HepG2 (cell line): ENCODE results near the gene ABCB8. TPM values are rescaled to one million over a fixed set of nuclear protein-coding genes. Genes with fewer than 3 reads are reported as not detected.

Experiments used
- ATAC-seq: fragments of 200-7000 bp; cut with Tn5 transposase; 3 replicates; pipeline ENCODE4 v1.9.1; 2020; ENCODE audit warnings: mild to moderate bottlenecking, moderate library complexity
- BruUV-seq: library from RNA; stranded (reverse); fragments of 400-500 nt; replicated peaks from 2 replicates; lab custom pipeline; 2021; lab: Mats Ljungman, UMichigan
- CTCF ChIA-PET: fragments of 300-600 bp; formaldehyde crosslinking; extraction: SDS; loops from one replicate; lab custom pipeline; 2021; ENCODE audit warnings: low total read pairs, inconsistent platforms, low intra/inter-chr PET ratio; lab: Yijun Ruan, JAX
- POLR2A ChIA-PET: fragments of 350-600 bp; sonication (Branson Sonifier 250); formaldehyde crosslinking; loops from one replicate; lab custom pipeline; 2020; ENCODE audit warnings: antibody characterized with exemption, inconsistent platforms; lab: Yijun Ruan, JAX
- DNase-seq: peaks from one replicate; pipeline ENCODE4 v3.0.0-alpha.2; 2015; ENCODE audit warnings: low spot score
- FAIRE-seq: peaks from 3 replicates; lab custom pipeline; 2011; peaks lifted over from hg19 to GRCh38; lab: Jason Lieb, UNC
- H2AFZ ChIP-seq: one replicate; pipeline ENCODE4 v1.6.1; 2011; ENCODE audit warnings: low read length, inconsistent platforms
- H3K27ac ChIP-seq: fragments of 300-600 bp; 3 replicates; pipeline ENCODE4 v1.8.0; 2011; ENCODE audit warnings: mixed run types, mild to moderate bottlenecking, mixed read lengths, low read length, inconsistent platforms; ENCODE audit not compliant: insufficient read depth; ENCODE audit errors: extremely low read length
- H3K27me3 ChIP-seq, 2 experiments: fragments of 200-600 bp in 1 of 2; 2 replicates in 1 of 2; 3 replicates in 1 of 2; pipeline versions ENCODE4 v1.6.0 to v1.8.0; 2011; ENCODE audit warnings: low read length in 2 of 2, mild to moderate bottlenecking in 2 of 2, moderate library complexity in 2 of 2, inconsistent platforms in 1 of 2; ENCODE audit not compliant: insufficient read depth in 2 of 2, control insufficient read depth in 1 of 2
- H3K36me3 ChIP-seq, 2 experiments: fragments of 200-600 bp in 1 of 2; replicated peaks in 1 of 2; 2 replicates in 1 of 2; 3 replicates in 1 of 2; pipeline versions ENCODE4 v1.5.1 to v1.8.0; 2011; ENCODE audit warnings: low read length in 2 of 2, inconsistent platforms in 1 of 2; ENCODE audit not compliant: insufficient read depth in 2 of 2, control insufficient read depth in 1 of 2
- H3K4me1 ChIP-seq: 2 replicates; pipeline ENCODE4 v1.5.1; 2012; ENCODE audit warnings: low read length, inconsistent platforms; ENCODE audit not compliant: insufficient read depth
- H3K4me2 ChIP-seq: 2 replicates; pipeline ENCODE4 v1.6.0; 2011; ENCODE audit warnings: low read depth, low read length, inconsistent platforms
- H3K4me3 ChIP-seq, 3 experiments: fragments of 200-600 bp in 1 of 3; sonication (generic), shearing (Covaris generic) in 1 of 3; replicated peaks in 1 of 3; 2 replicates each; pipeline ENCODE4 v1.5.1; 2011 to 2016; ENCODE audit warnings: low read length in 3 of 3, inconsistent platforms in 2 of 3, low read depth in 2 of 3, mild to moderate bottlenecking in 2 of 3, control low read depth in 1 of 3, mixed read lengths in 1 of 3; ENCODE audit not compliant: insufficient read depth in 1 of 3
- H3K79me2 ChIP-seq: one replicate; pipeline ENCODE4 v1.6.1; 2011; ENCODE audit warnings: low read length, inconsistent platforms; ENCODE audit not compliant: insufficient read depth
- H3K9ac ChIP-seq: 2 replicates; pipeline ENCODE4 v1.6.0; 2011; ENCODE audit warnings: mild to moderate bottlenecking, low read depth, low read length, inconsistent platforms; ENCODE audit not compliant: insufficient read depth
- H3K9me3 ChIP-seq: 2 replicates; pipeline ENCODE4 v1.5.1; 2012; ENCODE audit warnings: mild to moderate bottlenecking, low read length
- H4K20me1 ChIP-seq: 2 replicates; pipeline ENCODE4 v1.6.0; 2011; ENCODE audit warnings: inconsistent platforms, mild to moderate bottlenecking, low read length, moderate library complexity; ENCODE audit not compliant: insufficient read depth
- ARNT2 ChIP-seq: sonication (generic); formaldehyde crosslinking; IDR thresholded peaks from 2 replicates; pipeline ENCODE4 v1.8.0; 2022; ENCODE audit warnings: mild to moderate bottlenecking, low read depth, missing genetic modification reagents, moderate library complexity
- CTCF ChIP-seq: sonication (generic); formaldehyde crosslinking; IDR thresholded peaks from 2 replicates; pipeline ENCODE4 v1.5.0; 2020; ENCODE audit warnings: mild to moderate bottlenecking, missing genetic modification reagents, moderate library complexity
- FOXC1 ChIP-seq: sonication (generic); formaldehyde crosslinking; IDR thresholded peaks from 2 replicates; pipeline ENCODE4 v1.8.0; 2022; ENCODE audit warnings: mild to moderate bottlenecking, missing genetic modification reagents, borderline replicate concordance
- GABPB1 ChIP-seq: IDR thresholded peaks from 2 replicates; pipeline ENCODE4 v1.6.1; 2016; ENCODE audit warnings: mild to moderate bottlenecking, missing genetic modification reagents, moderate library complexity, missing compliant biosample characterization
- HOXD1 ChIP-seq: sonication (generic); formaldehyde crosslinking; IDR thresholded peaks from 2 replicates; pipeline ENCODE4 v1.5.0; 2020; ENCODE audit warnings: missing genetic modification reagents
- RELA ChIP-seq: sonication (generic); formaldehyde crosslinking; IDR thresholded peaks from 2 replicates; pipeline ENCODE4 v1.4.0; 2020; ENCODE audit warnings: missing genetic modification reagents
- SALL1 ChIP-seq: sonication (generic); formaldehyde crosslinking; IDR thresholded peaks from 2 replicates; pipeline ENCODE4 v1.8.0; 2022; ENCODE audit warnings: mild to moderate bottlenecking, missing genetic modification reagents
- SSRP1 ChIP-seq: IDR thresholded peaks from 2 replicates; pipeline ENCODE4 v1.6.1; 2016; ENCODE audit warnings: control low read depth
- TSC22D2 ChIP-seq: sonication (generic); formaldehyde crosslinking; IDR thresholded peaks from 2 replicates; pipeline ENCODE4 v1.5.1; 2020; ENCODE audit warnings: missing genetic modification reagents, mild to moderate bottlenecking, borderline replicate concordance
- ZNF335 ChIP-seq: sonication (generic); formaldehyde crosslinking; IDR thresholded peaks from 2 replicates; pipeline ENCODE4 v1.4.0; 2020; ENCODE audit warnings: missing genetic modification reagents
- ZNF446 ChIP-seq: sonication (generic); formaldehyde crosslinking; IDR thresholded peaks from 2 replicates; pipeline ENCODE4 v1.5.0; 2020; ENCODE audit warnings: mild to moderate bottlenecking, missing genetic modification reagents
- ZNF567 ChIP-seq: sonication (generic); formaldehyde crosslinking; IDR thresholded peaks from 2 replicates; pipeline ENCODE4 v1.8.1; 2023; ENCODE audit warnings: mild to moderate bottlenecking, missing genetic modification reagents, borderline replicate concordance
- ZSCAN29 ChIP-seq: sonication (generic); formaldehyde crosslinking; conservative IDR thresholded peaks from 2 replicates; pipeline ENCODE4 v1.4.0; 2020; ENCODE audit warnings: mild to moderate bottlenecking, missing genetic modification reagents
- WGBS: methylation state at CpG from one replicate; pipeline ENCODE4 v1.1.6; 2017; ENCODE audit warnings: low lambda C conversion rate; 5-methylcytosine and 5-hydroxymethylcytosine counted together
- in situ Hi-C: cut with HindIII; loops from 2 replicates; pipeline ENCODE4 v1.10.0; 2017; ENCODE audit warnings: low pct_unique_long_range_greater_than_20kb; ENCODE audit not compliant: extremely low pct_ligation_motif_present
- intact Hi-C: fragments of 100-400 bp; cut with micrococcal nuclease; formaldehyde crosslinking; loops from one replicate; pipeline ENCODE4 v1.10.0; 2022; ENCODE audit not compliant: unreplicated experiment
- polyA plus RNA-seq, 8 experiments: library from polyadenylated mRNA; depleted of rRNA in 3 of 8; stranded (reverse) in 7 of 8; unstranded in 1 of 8; fragments of >200 nt; fragmentation: Illumina TruSeq in 4 of 8; extraction: Trizol in 4 of 8; gene quantifications; 2 replicates each; pipeline versions ENCODE4 v1.2.1 to v1.2.3, GENCODE V29; 2011 to 2016; ENCODE audit warnings: low read depth in 4 of 8, missing spikeins in 1 of 8, mixed read lengths in 1 of 8; ENCODE audit not compliant: insufficient read depth in 1 of 8
- total RNA-seq, 5 experiments: library from RNA; depleted of rRNA; stranded (reverse); fragments of >200 nt; fragmentation: Illumina TruSeq; extraction: Trizol; gene quantifications; 2 replicates each; pipeline ENCODE4 v1.2.3, GENCODE V29; 2016; ENCODE audit warnings: low read depth in 1 of 5
- TF ChIP-seq, protein P1 (sequence below): sonication (generic); formaldehyde crosslinking; IDR thresholded peaks from 2 replicates; pipeline ENCODE4 v1.8.0; 2022; ENCODE audit warnings: missing genetic modification reagents, mild to moderate bottlenecking, borderline replicate concordance
- TF ChIP-seq, protein P2 (sequence below): sonication (generic); formaldehyde crosslinking; conservative IDR thresholded peaks from 2 replicates; pipeline ENCODE4 v1.8.0; 2022; ENCODE audit warnings: missing genetic modification reagents
- TF ChIP-seq, protein P3 (sequence below): sonication (generic); formaldehyde crosslinking; IDR thresholded peaks from 2 replicates; pipeline ENCODE4; 2020; ENCODE audit warnings: missing genetic modification reagents, mild to moderate bottlenecking, borderline replicate concordance

The ABCB8 gene
- total and polyA plus RNA-seq, 2 of the 13 experiments (the other 11 are each of a cell fraction or from before 2014, with no cell fraction given), result 6.6 to 16.7 TPM

- TF ChIP-seq, protein P1, sequence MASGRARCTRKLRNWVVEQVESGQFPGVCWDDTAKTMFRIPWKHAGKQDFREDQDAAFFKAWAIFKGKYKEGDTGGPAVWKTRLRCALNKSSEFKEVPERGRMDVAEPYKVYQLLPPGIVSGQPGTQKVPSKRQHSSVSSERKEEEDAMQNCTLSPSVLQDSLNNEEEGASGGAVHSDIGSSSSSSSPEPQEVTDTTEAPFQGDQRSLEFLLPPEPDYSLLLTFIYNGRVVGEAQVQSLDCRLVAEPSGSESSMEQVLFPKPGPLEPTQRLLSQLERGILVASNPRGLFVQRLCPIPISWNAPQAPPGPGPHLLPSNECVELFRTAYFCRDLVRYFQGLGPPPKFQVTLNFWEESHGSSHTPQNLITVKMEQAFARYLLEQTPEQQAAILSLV (CRISPR knock-in tag), result no peak
- TF ChIP-seq FOXC1 (CRISPR knock-in tag) (no peak), ZNF567 (CRISPR knock-in tag) (no peak), ZSCAN29 (CRISPR knock-in tag) (no peak)
These were observed 62.8 kb downstream of the ABCB8 start (continued) for GRCh38 chr7:151091003-151091402.

DNA sequence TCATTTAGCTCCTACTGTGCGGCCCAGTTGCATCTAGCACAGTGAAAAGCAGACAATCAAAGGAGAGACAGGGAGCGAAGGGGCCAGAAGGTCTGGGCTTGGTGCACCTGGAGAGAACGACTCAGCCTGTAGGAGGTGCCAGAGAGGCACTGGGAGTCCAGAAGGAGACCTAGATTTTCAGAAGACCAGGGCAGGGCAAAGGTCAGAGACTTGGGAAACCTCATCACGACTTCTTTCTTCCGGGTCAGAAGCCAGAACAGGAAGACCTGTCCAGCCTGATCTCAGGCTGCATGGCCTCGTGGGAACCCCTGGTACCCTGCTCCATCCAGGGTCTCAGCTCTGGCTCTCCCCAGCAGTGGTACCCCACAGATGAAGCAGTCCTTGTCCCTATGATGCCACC, 63.2 kb downstream of the ABCB8 start:
- in situ Hi-C loops (no loop called here), intact Hi-C loops (no loop called here)
- FAIRE-seq (peak; percentile 43), DNase-seq (no peak), ATAC-seq (no peak)
- Histone ChIP-seq H3K79me2 (peaks cover 95% of the 10 kb centered on the region), H3K27ac (no peak overlapping the region), H3K4me3 (no peak overlapping the region), H3K36me3 (peaks cover 8 to 35% of the 10 kb centered on the region in 2 experiments; a peak in 4 of 5 replicates), H3K9ac (no peak overlapping the region), H3K9me3 (no peaks in the 10 kb centered on the region), H3K27me3 (no peaks in the 10 kb centered on the region), H3K4me2 (peak overlapping the region; percentile 1; the same call in 1 of the 2 replicates), H4K20me1 (peaks cover 75% of the 10 kb centered on the region), H3K4me1 (peaks cover 41% of the 10 kb centered on the region), H2AFZ (no peak overlapping the region)
- WGBS, result 59% methylated on average over 6 of the region's 6 CpGs
- no TSS peak for BruUV-seq
- ChIA-PET POLR2A (interaction anchor here (1.0 kb wide), 1 partner anchor 29 kb away, joined by 3 read pairs; no protein-coding TSS in a partner anchor), CTCF (interaction anchor here (0.7 kb wide), 1 partner anchor 19 kb away, joined by 3 read pairs; no protein-coding TSS in a partner anchor)
- TF ChIP-seq RELA (CRISPR knock-in tag), result no peak
- no peak for TF ChIP-seq HOXD1
- TF ChIP-seq ZNF446 (CRISPR knock-in tag), result no peak
- no peak for TF ChIP-seq ZNF335 (CRISPR knock-in tag)
- TF ChIP-seq, protein P2, sequence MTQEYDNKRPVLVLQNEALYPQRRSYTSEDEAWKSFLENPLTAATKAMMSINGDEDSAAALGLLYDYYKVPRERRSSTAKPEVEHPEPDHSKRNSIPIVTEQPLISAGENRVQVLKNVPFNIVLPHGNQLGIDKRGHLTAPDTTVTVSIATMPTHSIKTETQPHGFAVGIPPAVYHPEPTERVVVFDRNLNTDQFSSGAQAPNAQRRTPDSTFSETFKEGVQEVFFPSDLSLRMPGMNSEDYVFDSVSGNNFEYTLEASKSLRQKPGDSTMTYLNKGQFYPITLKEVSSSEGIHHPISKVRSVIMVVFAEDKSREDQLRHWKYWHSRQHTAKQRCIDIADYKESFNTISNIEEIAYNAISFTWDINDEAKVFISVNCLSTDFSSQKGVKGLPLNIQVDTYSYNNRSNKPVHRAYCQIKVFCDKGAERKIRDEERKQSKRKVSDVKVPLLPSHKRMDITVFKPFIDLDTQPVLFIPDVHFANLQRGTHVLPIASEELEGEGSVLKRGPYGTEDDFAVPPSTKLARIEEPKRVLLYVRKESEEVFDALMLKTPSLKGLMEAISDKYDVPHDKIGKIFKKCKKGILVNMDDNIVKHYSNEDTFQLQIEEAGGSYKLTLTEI (CRISPR knock-in tag), result no peak
- 0 out of 2 replicates have a peak, but pooled peaks have one; percentile 22 for TF ChIP-seq SALL1 (CRISPR knock-in tag)
- TF ChIP-seq, protein P3, sequence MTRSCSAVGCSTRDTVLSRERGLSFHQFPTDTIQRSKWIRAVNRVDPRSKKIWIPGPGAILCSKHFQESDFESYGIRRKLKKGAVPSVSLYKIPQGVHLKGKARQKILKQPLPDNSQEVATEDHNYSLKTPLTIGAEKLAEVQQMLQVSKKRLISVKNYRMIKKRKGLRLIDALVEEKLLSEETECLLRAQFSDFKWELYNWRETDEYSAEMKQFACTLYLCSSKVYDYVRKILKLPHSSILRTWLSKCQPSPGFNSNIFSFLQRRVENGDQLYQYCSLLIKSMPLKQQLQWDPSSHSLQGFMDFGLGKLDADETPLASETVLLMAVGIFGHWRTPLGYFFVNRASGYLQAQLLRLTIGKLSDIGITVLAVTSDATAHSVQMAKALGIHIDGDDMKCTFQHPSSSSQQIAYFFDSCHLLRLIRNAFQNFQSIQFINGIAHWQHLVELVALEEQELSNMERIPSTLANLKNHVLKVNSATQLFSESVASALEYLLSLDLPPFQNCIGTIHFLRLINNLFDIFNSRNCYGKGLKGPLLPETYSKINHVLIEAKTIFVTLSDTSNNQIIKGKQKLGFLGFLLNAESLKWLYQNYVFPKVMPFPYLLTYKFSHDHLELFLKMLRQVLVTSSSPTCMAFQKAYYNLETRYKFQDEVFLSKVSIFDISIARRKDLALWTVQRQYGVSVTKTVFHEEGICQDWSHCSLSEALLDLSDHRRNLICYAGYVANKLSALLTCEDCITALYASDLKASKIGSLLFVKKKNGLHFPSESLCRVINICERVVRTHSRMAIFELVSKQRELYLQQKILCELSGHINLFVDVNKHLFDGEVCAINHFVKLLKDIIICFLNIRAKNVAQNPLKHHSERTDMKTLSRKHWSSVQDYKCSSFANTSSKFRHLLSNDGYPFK (CRISPR knock-in tag), result no peak
- peak; percentile 60 for TF ChIP-seq CTCF (CRISPR knock-in tag)
- no peak for TF ChIP-seq ARNT2 (CRISPR knock-in tag)
- no peak for TF ChIP-seq GABPB1
- no peak for TF ChIP-seq TSC22D2 (CRISPR knock-in tag)
- no peak for TF ChIP-seq SSRP1
